OCI-LY1 (cell line): ENCODE measurements around the gene TCP1.

Experiments used
- H2AFZ ChIP-seq: fragments of 200-600 bp; sonication (generic), shearing (Covaris generic); 2 replicates; pipeline ENCODE4 v1.6.0; 2014; ENCODE audit warnings: antibody characterized with exemption, mild to moderate bottlenecking, low read length
- H3F3A ChIP-seq: fragments of 200-600 bp; sonication (generic), shearing (Covaris generic); 2 replicates; pipeline ENCODE4 v1.6.0; 2014; ENCODE audit warnings: mild to moderate bottlenecking, antibody characterized with exemption, low read length, moderate library complexity; ENCODE audit not compliant: insufficient read depth
- H3K27ac ChIP-seq: fragments of 200-600 bp; sonication (generic); 2 replicates; pipeline ENCODE4 v1.5.1; 2014; ENCODE audit warnings: low read length, mixed run types, mild to moderate bottlenecking, low read depth; ENCODE audit not compliant: poor library complexity, severe bottlenecking
- H3K27me3 ChIP-seq: fragments of 200-600 bp; sonication (generic); 2 replicates; pipeline ENCODE4 v1.6.0; 2014; ENCODE audit warnings: antibody characterized with exemption, mild to moderate bottlenecking, low read length, moderate library complexity; ENCODE audit not compliant: insufficient read depth
- H3K36me3 ChIP-seq: fragments of 200-600 bp; sonication (generic); 2 replicates; pipeline ENCODE4 v1.6.1; 2014; ENCODE audit warnings: mild to moderate bottlenecking, antibody characterized with exemption, low read length, moderate library complexity, mixed read lengths; ENCODE audit not compliant: insufficient read depth
- H3K4me1 ChIP-seq: fragments of 200-600 bp; sonication (generic); 2 replicates; pipeline ENCODE4 v1.5.1; 2014; ENCODE audit warnings: mild to moderate bottlenecking, low read length, moderate library complexity; ENCODE audit not compliant: insufficient read depth, severe bottlenecking
- H3K4me2 ChIP-seq: fragments of 200-600 bp; sonication (generic), shearing (Covaris generic); 2 replicates; pipeline ENCODE4 v1.6.1; 2014; ENCODE audit warnings: low read length
- H3K4me3 ChIP-seq: fragments of 200-600 bp; sonication (generic); 2 replicates; pipeline ENCODE4 v1.5.1; 2014; ENCODE audit warnings: low read length, low read depth, mild to moderate bottlenecking, mixed read lengths; ENCODE audit not compliant: poor library complexity, severe bottlenecking
- H3K79me2 ChIP-seq: fragments of 200-600 bp; shearing (Covaris generic); 2 replicates; pipeline ENCODE4 v1.6.1; 2016; ENCODE audit warnings: mixed run types, low read length, mixed read lengths; ENCODE audit not compliant: insufficient read depth
- H3K9ac ChIP-seq: fragments of 200-600 bp; sonication (generic), shearing (Covaris generic); 2 replicates; pipeline ENCODE4 v1.6.1; 2014; ENCODE audit warnings: mild to moderate bottlenecking, low read length, mixed read lengths
- H3K9me2 ChIP-seq: fragments of 200-600 bp; sonication (generic), shearing (Covaris generic); 2 replicates; pipeline ENCODE4 v1.6.1; 2014; ENCODE audit warnings: low read depth, mild to moderate bottlenecking, low read length, mixed read lengths
- H3K9me3 ChIP-seq: fragments of 200-600 bp; shearing (Covaris generic); 2 replicates; pipeline ENCODE4 v1.6.1; 2014; ENCODE audit warnings: low read length, mixed read lengths
- H4K20me1 ChIP-seq: fragments of 200-600 bp; sonication (generic), shearing (Covaris generic); 2 replicates; pipeline ENCODE4 v1.6.0; 2016; ENCODE audit warnings: mild to moderate bottlenecking, low read length; ENCODE audit not compliant: insufficient read depth
- EZH2 ChIP-seq: fragments of 200-600 bp; sonication (generic), shearing (Covaris generic); IDR thresholded peaks from 2 replicates; pipeline ENCODE4 v1.8.0; 2017; ENCODE audit warnings: borderline replicate concordance, mixed run types, mild to moderate bottlenecking, antibody characterized with exemption, low read length, moderate library complexity, mixed read lengths
- TF ChIP-seq, protein P1 (sequence below): fragments of 200-600 bp; sonication (generic), shearing (Covaris generic); IDR thresholded peaks from 2 replicates; pipeline ENCODE4 v1.5.1; 2017; ENCODE audit warnings: mild to moderate bottlenecking, antibody characterized with exemption, low read length, moderate library complexity, mixed read lengths

The TCP1 gene

DNA sequence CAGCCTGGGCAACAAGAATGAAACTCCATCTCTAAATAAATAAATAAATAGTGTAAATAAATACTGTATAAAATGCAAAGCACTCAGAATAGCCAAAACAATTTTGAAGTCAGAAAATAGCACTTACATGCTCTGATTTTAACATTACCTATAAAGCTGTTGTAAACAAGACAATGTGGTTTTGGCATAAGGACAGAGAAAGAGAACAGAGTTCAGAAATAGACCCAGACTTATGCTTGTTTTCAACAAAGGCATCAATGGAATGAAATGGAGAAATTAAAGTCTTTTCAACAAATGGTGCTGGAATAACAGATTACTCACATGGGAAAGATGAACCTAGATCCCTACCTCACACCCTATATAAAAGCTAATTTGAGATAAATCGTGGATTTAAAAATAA, 17.2 kb downstream of the TCP1 start:
- Histone ChIP-seq H3K9me2 (no peaks in the 10 kb centered on the region), H3K36me3 (peaks cover 98% of the 10 kb centered on the region), H3K4me3 (no peak overlapping the region), H3K9ac (no peak overlapping the region), H3K4me2 (no peak overlapping the region), H2AFZ (no peak overlapping the region), H3K27ac (no peak overlapping the region), H4K20me1 (no peaks in the 10 kb centered on the region), H3F3A (no peaks in the 10 kb centered on the region), H3K79me2 (no peaks in the 10 kb centered on the region), H3K27me3 (no peaks in the 10 kb centered on the region), H3K9me3 (no peaks in the 10 kb centered on the region), H3K4me1 (no peaks in the 10 kb centered on the region)
- TF ChIP-seq, protein P1, sequence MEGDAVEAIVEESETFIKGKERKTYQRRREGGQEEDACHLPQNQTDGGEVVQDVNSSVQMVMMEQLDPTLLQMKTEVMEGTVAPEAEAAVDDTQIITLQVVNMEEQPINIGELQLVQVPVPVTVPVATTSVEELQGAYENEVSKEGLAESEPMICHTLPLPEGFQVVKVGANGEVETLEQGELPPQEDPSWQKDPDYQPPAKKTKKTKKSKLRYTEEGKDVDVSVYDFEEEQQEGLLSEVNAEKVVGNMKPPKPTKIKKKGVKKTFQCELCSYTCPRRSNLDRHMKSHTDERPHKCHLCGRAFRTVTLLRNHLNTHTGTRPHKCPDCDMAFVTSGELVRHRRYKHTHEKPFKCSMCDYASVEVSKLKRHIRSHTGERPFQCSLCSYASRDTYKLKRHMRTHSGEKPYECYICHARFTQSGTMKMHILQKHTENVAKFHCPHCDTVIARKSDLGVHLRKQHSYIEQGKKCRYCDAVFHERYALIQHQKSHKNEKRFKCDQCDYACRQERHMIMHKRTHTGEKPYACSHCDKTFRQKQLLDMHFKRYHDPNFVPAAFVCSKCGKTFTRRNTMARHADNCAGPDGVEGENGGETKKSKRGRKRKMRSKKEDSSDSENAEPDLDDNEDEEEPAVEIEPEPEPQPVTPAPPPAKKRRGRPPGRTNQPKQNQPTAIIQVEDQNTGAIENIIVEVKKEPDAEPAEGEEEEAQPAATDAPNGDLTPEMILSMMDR: no peak
- TF ChIP-seq EZH2: no peak

DNA sequence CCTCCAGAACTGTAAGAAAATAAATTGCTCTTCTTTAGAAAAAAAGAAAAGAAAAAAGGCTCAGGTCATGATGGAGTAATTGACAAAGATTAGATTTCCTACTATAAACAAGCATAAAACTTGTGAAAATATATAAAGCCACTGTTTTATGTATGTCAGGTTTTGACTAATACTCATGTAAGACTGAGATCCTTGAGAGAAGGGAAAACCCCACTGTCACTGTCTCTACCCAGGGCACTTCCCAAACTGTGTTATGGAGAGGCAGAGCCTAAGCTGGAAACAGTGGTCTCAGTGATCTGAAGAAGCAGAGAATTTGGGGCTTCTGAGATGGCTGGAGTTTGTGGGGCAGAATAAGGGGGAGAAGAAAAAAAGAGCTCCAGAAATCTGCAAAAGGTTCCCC, 19.9 kb downstream of the TCP1 start:
- no peaks in the 10 kb centered on the region for H3K9me2 ChIP-seq
- peaks cover 98% of the 10 kb centered on the region for H3K36me3 ChIP-seq
- H3K4me3 ChIP-seq: no peak overlapping the region
- no peak overlapping the region for H3K4me2 ChIP-seq
- no peaks in the 10 kb centered on the region for H3K4me1 ChIP-seq
- H3K9me3 ChIP-seq: no peaks in the 10 kb centered on the region
- no peak overlapping the region for H2AFZ ChIP-seq
- no peaks in the 10 kb centered on the region for H3F3A ChIP-seq
- H3K79me2 ChIP-seq: no peaks in the 10 kb centered on the region
- H3K9ac ChIP-seq: no peak overlapping the region
- no peaks in the 10 kb centered on the region for H3K27me3 ChIP-seq
- TF ChIP-seq, protein P1: no peak
- no peak for TF ChIP-seq EZH2
- no peak overlapping the region for H3K27ac ChIP-seq
- no peaks in the 10 kb centered on the region for H4K20me1 ChIP-seq

DNA sequence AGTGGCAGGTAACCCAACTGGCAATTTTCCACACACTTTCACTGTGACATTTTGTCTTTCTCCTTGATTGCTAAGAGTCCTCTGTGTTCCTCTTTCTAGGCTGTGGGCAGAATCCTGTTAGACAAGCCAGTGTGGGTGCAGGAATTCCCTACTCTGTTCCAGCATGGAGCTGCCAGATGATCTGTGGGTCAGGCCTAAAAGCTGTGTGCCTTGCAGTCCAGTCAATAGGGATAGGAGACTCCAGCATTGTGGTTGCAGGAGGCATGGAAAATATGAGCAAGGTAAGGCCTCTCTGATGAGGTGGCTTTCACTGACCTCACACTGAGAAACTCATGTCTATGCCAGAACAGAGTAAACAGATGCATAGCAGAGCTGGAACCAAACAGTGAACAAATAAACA, 22.5 kb downstream of the TCP1 start:
- Histone ChIP-seq H3K79me2 (no peaks in the 10 kb centered on the region), H3K4me3 (no peak overlapping the region), H3F3A (no peaks in the 10 kb centered on the region), H3K27ac (no peak overlapping the region), H3K9me2 (no peaks in the 10 kb centered on the region), H3K9me3 (no peaks in the 10 kb centered on the region), H3K36me3 (peaks cover 86% of the 10 kb centered on the region), H2AFZ (no peak overlapping the region), H4K20me1 (no peaks in the 10 kb centered on the region), H3K4me1 (peaks cover 8% of the 10 kb centered on the region), H3K4me2 (no peak overlapping the region), H3K27me3 (no peaks in the 10 kb centered on the region), H3K9ac (no peak overlapping the region)
- TF ChIP-seq EZH2: no peak
- TF ChIP-seq, protein P1: no peak
